Osteoblast (primary cell): ENCODE measurements around the gene CR1. TPM values are rescaled to one million over a fixed set of nuclear protein-coding genes. Genes with fewer than 3 reads are reported as not detected.
A peak's percentile ranks its signal among the peaks of the same experiment; 100 is the strongest.
"Not testable (repeated sequence)": the region's sequence is repeated elsewhere in the genome, so short reads cannot be mapped to it uniquely, and the experiment has no call there.

Experiments used
- DNase-seq: peaks from one replicate; pipeline ENCODE4 v3.0.0; 2011; ENCODE audit warnings: low spot score, mixed read lengths; ENCODE audit not compliant: insufficient read length; ENCODE audit errors: missing footprints
- H2AFZ ChIP-seq: 2 replicates; pipeline ENCODE4 v1.6.0; 2011; ENCODE audit warnings: mild to moderate bottlenecking, low read length
- H3K27ac ChIP-seq: 2 replicates; pipeline ENCODE4 v1.5.1; 2011; ENCODE audit warnings: mild to moderate bottlenecking, low read depth, low read length, moderate library complexity
- H3K27me3 ChIP-seq: 2 replicates; pipeline ENCODE4 v1.6.0; 2012; ENCODE audit warnings: mild to moderate bottlenecking, control low read depth, inconsistent platforms, low read length, moderate library complexity; ENCODE audit not compliant: insufficient read depth
- H3K36me3 ChIP-seq: 2 replicates; pipeline ENCODE4 v1.5.1; 2011; ENCODE audit warnings: mild to moderate bottlenecking, low read length, control low read depth, moderate library complexity; ENCODE audit not compliant: insufficient read depth
- H3K4me1 ChIP-seq: 2 replicates; pipeline ENCODE4 v1.5.1; 2011; ENCODE audit warnings: mild to moderate bottlenecking, low read length, control low read depth, moderate library complexity; ENCODE audit not compliant: insufficient read depth
- H3K4me2 ChIP-seq: 2 replicates; pipeline ENCODE4 v1.6.0; 2011; ENCODE audit warnings: mild to moderate bottlenecking, low read length; ENCODE audit not compliant: insufficient read depth
- H3K4me3 ChIP-seq: fragments of 200-600 bp; sonication (generic); 3 replicates; pipeline ENCODE4 v1.5.1; 2012; ENCODE audit warnings: mild to moderate bottlenecking, low read length, inconsistent platforms; ENCODE audit not compliant: insufficient read depth
- H3K79me2 ChIP-seq: 2 replicates; pipeline ENCODE4 v1.6.0; 2012; ENCODE audit warnings: mild to moderate bottlenecking, low read length, control low read depth, inconsistent platforms; ENCODE audit not compliant: insufficient read depth
- H3K9me3 ChIP-seq: 2 replicates; pipeline ENCODE4 v1.5.1; 2011; ENCODE audit warnings: low read depth, low read length, control low read depth
- H4K20me1 ChIP-seq: 2 replicates; pipeline ENCODE4 v1.6.0; 2012; ENCODE audit warnings: mild to moderate bottlenecking, low read length, control low read depth; ENCODE audit not compliant: insufficient read depth
- CTCF ChIP-seq: IDR thresholded peaks from 2 replicates; pipeline ENCODE4 v1.5.1; 2011; ENCODE audit warnings: mild to moderate bottlenecking, low read depth, low read length, moderate library complexity; ENCODE audit errors: extremely low read depth
- total RNA-seq: library from RNA; depleted of rRNA; stranded (reverse); fragments of >200 nt; gene quantifications from 2 replicates; pipeline ENCODE4 v1.2.3, GENCODE V29; 2012

CR1 gene
- total RNA-seq, 1 donor: under 0.01 TPM

GRCh38 chr1:207619871-207620542, 124.0 kb downstream of the CR1 start:
- H3K4me1 ChIP-seq: no peaks in the 10 kb centered on the region
- H3K9me3 ChIP-seq: no peaks in the 10 kb centered on the region
- no peak overlapping the region for H3K27ac ChIP-seq
- H4K20me1 ChIP-seq: no peaks in the 10 kb centered on the region
- no peaks in the 10 kb centered on the region for H3K36me3 ChIP-seq
- H3K79me2 ChIP-seq: no peaks in the 10 kb centered on the region
- TF ChIP-seq CTCF: peak; percentile 72
- DNase-seq: peak; percentile 41
- no peaks in the 10 kb centered on the region for H3K27me3 ChIP-seq
- no peak overlapping the region for H3K4me3 ChIP-seq
- no peak overlapping the region for H3K4me2 ChIP-seq
- H2AFZ ChIP-seq: no peak overlapping the region

- Histone ChIP-seq H3K4me2 (no peak overlapping the region), H3K27ac (no peak overlapping the region), H3K4me1 (no peaks in the 10 kb centered on the region), H3K27me3 (no peaks in the 10 kb centered on the region), H3K4me3 (no peak overlapping the region), H3K79me2 (no peaks in the 10 kb centered on the region), H4K20me1 (no peaks in the 10 kb centered on the region), H2AFZ (no peak overlapping the region), H3K36me3 (no peaks in the 10 kb centered on the region), H3K9me3 (no peaks in the 10 kb centered on the region)
- no peak for DNase-seq
- no peak for TF ChIP-seq CTCF
Observed at GRCh38 chr1:207620543-207620893, 124.6 kb downstream of the CR1 start.

GRCh38 chr1:207625504-207626071, 129.6 kb downstream of the CR1 start:
- not testable (repeated sequence) for H3K27ac ChIP-seq, H3K4me2 ChIP-seq, H2AFZ ChIP-seq, H4K20me1 ChIP-seq, H3K4me1 ChIP-seq, H3K4me3 ChIP-seq, H3K9me3 ChIP-seq, H3K36me3 ChIP-seq, DNase-seq, H3K79me2 ChIP-seq, H3K27me3 ChIP-seq

- no peak for TF ChIP-seq CTCF
- DNase-seq: no peak
- Histone ChIP-seq H3K9me3 (no peaks in the 10 kb centered on the region), H3K79me2 (no peaks in the 10 kb centered on the region), H3K27ac (no peak overlapping the region), H3K36me3 (no peaks in the 10 kb centered on the region), H4K20me1 (no peaks in the 10 kb centered on the region), H3K4me3 (no peak overlapping the region), H3K27me3 (no peaks in the 10 kb centered on the region), H3K4me1 (no peaks in the 10 kb centered on the region), H3K4me2 (no peak overlapping the region), H2AFZ (no peak overlapping the region)
Observed at GRCh38 chr1:207626972-207627337, 131.0 kb downstream of the CR1 start.
